Activated T-helper 1 cell treated with anti-CD3 and anti-CD28 coated beads, Interleukin-12 subunit alpha, Interleukin-12 subunit beta, Interleukin-2, Interleukin-4 antibody, amounts not matched to agents 30 ng/mL and 10 ng/mL and 1 ng/mL, durations not matched to agents 14 hours and 24 hours and 36 hours (primary cell): ENCODE measurements around the gene IRF2BP2. TPM values are rescaled to one million over a fixed set of nuclear protein-coding genes. Genes with fewer than 3 reads are reported as not detected.

Source experiments
- DNase-seq: peaks from one replicate; pipeline ENCODE4 v3.0.0; 2021; ENCODE audit warnings: low spot score
- H3K27ac Mint-ChIP-seq: one replicate; pipeline ENCODE4 v1.8.0; 2021; ENCODE audit warnings: mild to moderate bottlenecking, mixed read lengths
- H3K27me3 Mint-ChIP-seq: one replicate; pipeline ENCODE4 v1.8.0; 2022; ENCODE audit warnings: mild to moderate bottlenecking, moderate library complexity, mixed read lengths; ENCODE audit not compliant: insufficient read depth
- H3K36me3 Mint-ChIP-seq: one replicate; pipeline ENCODE4 v1.8.0; 2021; ENCODE audit warnings: low read depth, mixed read lengths
- H3K4me1 Mint-ChIP-seq: one replicate; pipeline ENCODE4 v1.8.0; 2021; ENCODE audit warnings: low read depth, mixed read lengths
- H3K4me3 Mint-ChIP-seq: one replicate; pipeline ENCODE4 v1.8.0; 2021; ENCODE audit warnings: mild to moderate bottlenecking, moderate library complexity, mixed read lengths
- H3K9me3 Mint-ChIP-seq: one replicate; pipeline ENCODE4 v1.8.0; 2021; ENCODE audit warnings: mixed read lengths
- intact Hi-C: fragments of 100-400 bp; cut with micrococcal nuclease; formaldehyde crosslinking; loops from one replicate; pipeline ENCODE4 v1.15.1; 2024
- total RNA-seq: library from RNA; stranded (reverse); gene quantifications from 2 replicates; pipeline ENCODE4 v1.2.3, GENCODE V29; 2022

Gene IRF2BP2
- total RNA-seq, 1 donor from 2014 or later, result 243 TPM

DNA sequence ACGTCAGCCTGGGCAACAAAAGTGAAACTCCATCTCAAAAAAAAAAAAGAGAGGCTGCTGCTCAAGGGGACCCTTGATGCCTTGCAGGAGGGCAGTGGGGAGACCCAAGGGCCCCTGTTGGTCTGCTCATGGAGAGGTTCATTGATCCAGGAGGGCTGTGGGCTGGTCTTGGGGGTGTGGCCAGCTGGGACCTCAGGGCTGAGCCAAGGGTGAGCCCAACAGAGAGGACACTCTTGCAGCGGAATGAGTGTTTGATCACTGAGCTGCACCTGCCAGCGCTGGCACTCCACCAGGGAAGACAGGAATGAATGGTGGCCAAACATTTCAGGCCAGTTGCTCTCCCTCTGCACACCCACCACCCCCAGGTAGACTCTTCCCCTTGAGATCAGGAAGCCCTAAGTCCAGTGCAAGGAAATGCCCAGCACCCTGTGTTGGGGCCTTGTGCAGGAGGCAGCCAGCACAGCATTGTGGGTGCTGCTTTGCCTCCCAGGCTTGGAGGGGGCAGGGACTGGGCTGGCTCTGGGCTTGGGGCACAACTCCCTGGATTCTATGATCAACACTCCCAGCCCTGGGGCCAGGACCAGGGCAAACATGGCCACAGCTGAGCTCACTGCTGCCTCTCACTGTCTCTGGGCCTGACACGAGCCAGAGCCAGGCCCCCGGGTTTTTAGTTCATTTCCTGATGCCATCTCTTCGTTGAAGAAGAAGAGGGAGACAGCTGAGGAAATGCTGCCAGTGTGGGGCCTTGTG is 50.7 kb downstream of the IRF2BP2 start:
- no peak for DNase-seq
- Mint-ChIP-seq H3K9me3 (no peaks in the 10 kb centered on the region), H3K27ac (no peak overlapping the region), H3K27me3 (no peaks in the 10 kb centered on the region), H3K36me3 (no peaks in the 10 kb centered on the region), H3K4me1 (peaks cover 6% of the 10 kb centered on the region), H3K4me3 (no peak overlapping the region)
- intact Hi-C loops, result no loop called here

DNA sequence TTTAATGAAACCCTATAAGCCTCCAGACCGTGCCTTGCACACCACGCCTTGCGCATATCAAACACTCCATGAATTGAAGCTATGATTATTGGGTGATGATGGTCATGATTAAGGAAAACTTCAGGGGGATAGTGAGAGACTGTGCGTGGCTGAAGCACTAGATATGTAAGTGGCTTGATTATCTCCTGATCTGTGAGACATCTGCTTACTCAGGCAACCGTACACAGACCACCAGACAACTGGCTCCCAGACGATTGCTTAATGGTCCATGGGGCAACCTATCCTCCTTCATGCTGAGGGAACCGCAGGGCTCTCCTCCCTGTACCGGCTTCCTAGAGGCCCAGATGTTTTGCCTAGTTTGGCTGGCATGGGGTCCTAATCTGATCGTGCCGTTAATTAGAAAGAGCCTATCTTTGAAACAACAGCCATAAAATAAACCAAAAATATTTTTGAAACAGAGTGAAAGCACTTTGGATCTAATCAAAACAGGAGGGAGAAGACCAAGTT is 51.6 kb downstream of the IRF2BP2 start:
- Mint-ChIP-seq H3K27me3 (no peaks in the 10 kb centered on the region), H3K9me3 (no peaks in the 10 kb centered on the region), H3K4me1 (peaks cover 4% of the 10 kb centered on the region), H3K4me3 (no peak overlapping the region), H3K27ac (no peak overlapping the region), H3K36me3 (no peaks in the 10 kb centered on the region)
- intact Hi-C loops, result no loop called here
- no peak for DNase-seq

DNA sequence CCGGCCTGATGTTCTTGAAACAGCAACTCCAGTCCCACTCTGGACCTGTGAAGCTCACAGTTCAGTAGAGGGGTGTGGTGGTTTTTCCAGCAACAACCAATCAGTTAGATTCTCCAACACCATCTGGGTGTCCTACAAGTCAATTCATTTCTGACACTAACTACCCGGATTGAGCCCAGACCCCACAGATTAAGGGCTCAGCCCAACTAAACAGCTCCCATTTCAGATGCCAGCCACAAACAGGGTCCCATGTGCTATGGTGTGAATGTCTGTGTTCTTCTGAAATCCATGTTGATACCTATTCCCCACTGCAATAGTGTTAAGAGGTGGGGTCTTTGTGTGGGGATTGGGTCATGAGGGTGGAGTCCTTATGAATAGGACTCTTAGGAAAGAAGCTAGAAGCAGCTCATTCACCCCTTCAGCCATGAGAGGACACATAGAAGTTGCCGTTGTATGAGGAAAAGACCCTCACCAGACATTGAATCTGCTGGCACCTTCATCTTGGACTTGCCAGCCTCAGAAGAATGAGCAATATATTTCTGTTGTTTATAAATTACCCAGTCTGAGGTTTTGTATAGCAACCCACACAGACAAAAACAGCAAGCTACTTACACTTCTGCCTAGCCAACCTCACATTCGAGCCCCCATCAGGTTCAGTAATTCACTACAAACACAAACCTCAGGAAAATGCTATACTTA is 53.6 kb downstream of the IRF2BP2 start:
- Mint-ChIP-seq H3K4me1 (peaks cover 4% of the 10 kb centered on the region), H3K27me3 (peaks cover 4% of the 10 kb centered on the region), H3K27ac (no peak overlapping the region), H3K36me3 (no peaks in the 10 kb centered on the region), H3K9me3 (no peaks in the 10 kb centered on the region), H3K4me3 (no peak overlapping the region)
- DNase-seq, result no peak
- intact Hi-C loops, result no loop called here

DNA sequence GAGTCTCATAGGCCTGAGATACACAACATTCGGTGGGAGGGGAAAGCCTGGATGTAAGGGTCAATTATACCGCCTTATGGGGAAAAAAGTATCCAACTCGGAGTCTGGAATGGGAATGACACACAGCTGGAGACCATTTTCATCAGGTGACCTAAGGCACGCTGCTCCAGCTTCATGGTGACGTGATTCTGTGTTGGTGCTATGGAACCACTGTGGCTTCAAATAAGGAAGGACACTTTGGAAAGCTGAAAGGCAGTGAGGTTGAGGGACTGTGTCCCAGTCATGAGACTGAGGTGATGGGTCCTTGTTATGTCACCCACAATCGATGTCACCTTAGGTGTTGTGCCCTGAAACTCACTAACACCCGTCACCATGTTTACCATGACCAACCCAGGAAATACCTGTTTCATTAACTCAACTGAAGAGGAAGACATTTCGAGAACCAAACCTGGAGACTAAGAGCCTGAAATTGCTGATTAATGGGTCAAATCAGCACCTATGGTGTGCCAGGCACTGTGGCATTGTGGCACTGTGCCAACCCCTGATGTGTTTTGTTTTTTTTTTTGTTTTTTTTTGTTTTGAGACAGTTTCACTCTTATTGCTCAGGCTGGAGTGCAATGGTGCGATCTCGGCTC is 54.5 kb downstream of the IRF2BP2 start:
- no peak for DNase-seq
- Mint-ChIP-seq H3K27ac (no peak overlapping the region), H3K27me3 (peaks cover 4% of the 10 kb centered on the region), H3K9me3 (no peaks in the 10 kb centered on the region), H3K4me3 (no peak overlapping the region), H3K4me1 (peaks cover 4% of the 10 kb centered on the region), H3K36me3 (no peaks in the 10 kb centered on the region)
- intact Hi-C loops, result no loop called here

DNA sequence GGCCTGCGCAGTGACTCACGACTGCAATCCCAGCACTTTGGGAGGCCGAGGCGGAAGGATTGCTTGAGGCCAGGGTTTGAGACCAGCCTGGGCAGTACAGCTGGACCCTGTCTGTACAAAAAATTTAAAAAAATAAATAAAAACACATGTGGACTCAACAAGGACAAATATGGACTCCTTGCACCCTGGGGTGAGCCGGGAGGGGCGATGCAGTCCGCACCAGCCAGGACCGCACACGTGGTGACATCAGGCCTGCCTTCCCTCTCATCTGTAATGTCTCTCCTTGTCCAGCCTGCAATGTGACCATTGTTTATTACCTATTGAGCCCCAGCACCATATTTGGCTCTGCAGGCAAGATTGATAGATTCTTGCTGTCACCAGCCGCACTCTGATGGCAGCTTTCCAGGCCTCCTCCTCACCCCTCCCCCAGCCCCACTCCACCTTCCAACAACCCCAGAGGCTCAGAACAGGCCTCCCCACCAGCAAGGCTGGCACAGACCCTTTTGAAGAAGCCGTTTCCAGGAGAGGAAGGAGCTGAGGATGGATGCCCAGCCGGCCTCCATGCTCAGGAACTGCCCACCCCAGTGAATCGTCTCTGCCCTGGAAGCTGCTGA is 55.2 kb downstream of the IRF2BP2 start:
- intact Hi-C loops, result no loop called here
- no peaks in the 10 kb centered on the region for H3K9me3 Mint-ChIP-seq
- H3K4me3 Mint-ChIP-seq, result no peak overlapping the region

More for the DNA sequence above, 55.2 kb downstream of the IRF2BP2 start:
- DNase-seq, result no peak
- peaks cover 4% of the 10 kb centered on the region for H3K4me1 Mint-ChIP-seq
- H3K27ac Mint-ChIP-seq, result no peak overlapping the region
- H3K27me3 Mint-ChIP-seq, result peaks cover 4% of the 10 kb centered on the region
- no peaks in the 10 kb centered on the region for H3K36me3 Mint-ChIP-seq

Other genes starting within 250 kb of the IRF2BP2 start
- gene COA6, start 236.7 kb downstream of the IRF2BP2 start, total RNA-seq, result 57.2 and 66.9 TPM in 2 replicates
- gene TARBP1, start 131.0 kb downstream of the IRF2BP2 start, total RNA-seq, result 71.7 and 78.9 TPM in 2 replicates